Inflammatory macrophage treated with lipopolysaccharide for 4 hours (primary cell): ENCODE results near the gene DNAJC3.
"Not testable (repeated sequence)": the region's sequence is repeated elsewhere in the genome, so short reads cannot be mapped to it uniquely, and the experiment has no call there.

Source experiments
- DNase-seq: peaks from one replicate; pipeline ENCODE4 v3.0.0-alpha.2; 2020

DNAJC3 gene

DNA sequence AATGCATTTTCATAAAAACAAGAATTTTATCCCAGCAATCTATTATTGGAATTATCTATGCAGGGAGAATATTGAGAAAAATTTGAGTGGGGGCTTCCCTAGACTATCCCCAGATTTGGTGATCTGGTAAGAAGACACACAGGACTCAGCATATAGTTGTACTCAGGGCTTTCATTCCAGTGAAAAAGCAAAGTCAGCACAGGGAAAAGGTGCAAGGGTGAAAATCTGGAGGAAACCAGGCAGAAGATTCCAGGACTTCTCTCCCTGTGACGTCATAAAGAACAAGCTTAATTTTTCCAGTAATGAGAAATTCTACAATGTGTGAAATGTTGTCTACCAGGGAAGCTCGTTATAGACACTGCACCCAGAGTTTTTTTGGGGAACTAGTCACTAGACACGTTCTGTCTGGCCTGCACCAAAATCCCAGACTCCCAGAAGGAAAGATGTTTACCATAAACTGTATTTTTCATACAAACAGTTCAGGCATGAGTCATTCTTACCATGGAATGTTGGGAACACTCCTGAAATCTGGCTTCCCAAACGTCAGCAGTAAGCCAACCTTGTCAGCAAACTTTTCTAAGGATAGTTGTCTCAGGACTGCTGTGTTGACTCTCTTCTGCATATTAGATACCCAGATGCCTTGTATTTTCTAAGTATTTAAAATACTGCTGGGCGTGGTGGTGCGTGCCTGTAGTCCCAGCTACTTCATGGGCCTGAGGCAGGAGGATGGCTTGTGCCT is 107.4 kb downstream of the DNAJC3 start:
- no peak for DNase-seq

DNA sequence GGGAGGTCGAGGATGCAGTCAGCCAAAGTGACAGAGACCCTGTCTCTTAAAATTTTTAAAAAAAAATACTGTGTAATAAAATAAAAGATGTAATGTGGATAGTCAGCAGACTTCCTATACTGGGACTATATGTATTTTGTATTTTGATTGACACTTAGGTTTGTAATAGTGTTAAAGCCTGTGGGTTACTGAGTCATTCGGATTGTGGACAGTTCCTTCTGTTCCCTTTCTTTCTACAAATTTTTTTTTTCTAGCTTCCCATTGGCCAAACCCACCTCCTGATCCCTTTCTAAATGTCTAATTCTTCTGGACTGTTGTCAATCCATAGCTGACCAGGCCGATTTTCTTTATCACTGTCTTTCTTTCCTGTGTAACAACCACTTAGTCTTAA is 108.0 kb downstream of the DNAJC3 start:
- peak; percentile 43 for DNase-seq

DNA sequence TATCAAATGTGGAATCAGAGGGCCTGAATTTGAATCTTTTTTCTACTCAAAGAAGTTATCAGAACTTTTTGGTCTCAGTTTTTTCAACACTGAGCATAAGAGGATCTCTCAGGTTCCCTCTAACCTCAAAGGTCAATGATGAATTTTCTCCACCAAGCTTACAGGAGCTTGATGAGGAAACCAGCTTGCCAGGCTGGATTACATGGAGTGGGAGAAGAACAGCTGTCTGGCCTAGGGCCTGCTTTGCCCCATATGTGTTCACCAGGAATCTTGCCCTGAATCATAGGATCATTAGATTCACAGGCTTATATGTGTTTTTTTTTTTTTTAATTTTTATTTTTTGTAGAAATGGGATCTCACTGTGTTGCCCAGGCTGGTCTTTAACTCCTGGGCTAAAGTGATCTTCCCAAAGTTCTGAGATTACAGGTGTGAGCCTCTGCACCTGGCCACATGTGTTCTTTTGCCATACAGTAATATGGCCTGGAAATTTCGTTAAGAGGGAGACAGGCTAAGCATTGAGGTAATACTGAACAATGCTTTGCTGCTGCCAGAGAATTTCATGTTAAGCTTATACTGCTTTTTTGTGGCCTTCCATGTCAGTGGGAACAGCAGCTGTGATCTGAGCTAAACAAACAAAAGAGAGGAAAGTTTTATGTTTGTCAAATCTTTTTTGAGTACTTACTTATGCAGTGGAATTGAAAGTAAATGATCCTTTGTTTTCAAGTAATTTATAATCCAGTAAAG is 110.6 kb downstream of the DNAJC3 start:
- DNase-seq, result no peak

DNA sequence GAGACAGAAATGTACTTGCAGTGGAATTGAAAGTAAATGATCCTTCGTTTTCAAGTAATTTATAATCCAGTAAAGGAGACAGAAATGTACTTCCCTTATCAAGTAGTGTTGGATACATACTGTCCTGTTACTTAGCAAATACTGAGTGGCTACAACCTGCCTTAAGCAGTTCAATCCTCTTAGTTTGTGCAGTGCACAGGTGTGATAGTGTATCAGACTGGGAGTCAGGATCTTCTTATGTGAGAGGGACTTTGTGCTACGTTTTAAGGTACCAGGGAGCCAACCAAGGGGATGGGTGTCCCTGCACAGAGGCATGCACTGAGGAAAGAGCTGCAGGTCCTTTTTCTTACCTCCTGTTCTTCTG is 111.1 kb downstream of the DNAJC3 start:
- no peak for DNase-seq

DNA sequence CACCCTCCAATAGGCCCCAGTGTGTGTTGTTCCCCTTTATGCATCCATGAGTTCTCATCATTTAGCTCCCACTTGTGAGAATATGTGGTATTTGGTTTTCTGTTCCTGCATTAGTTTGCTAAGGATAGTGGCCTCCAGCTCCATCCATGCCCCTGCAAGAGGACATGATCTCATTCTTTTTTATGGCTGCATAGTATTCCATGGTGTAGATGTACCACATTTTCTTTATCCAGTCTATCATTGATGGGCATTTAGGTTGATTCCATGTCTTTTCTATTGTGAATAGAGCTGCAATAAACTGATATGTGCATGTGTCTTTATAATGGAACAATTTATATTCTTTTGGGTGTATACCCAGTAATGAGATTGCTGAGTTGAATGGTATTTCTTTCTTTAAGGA is 112.4 kb downstream of the DNAJC3 start:
- not testable (repeated sequence) for DNase-seq

DNA sequence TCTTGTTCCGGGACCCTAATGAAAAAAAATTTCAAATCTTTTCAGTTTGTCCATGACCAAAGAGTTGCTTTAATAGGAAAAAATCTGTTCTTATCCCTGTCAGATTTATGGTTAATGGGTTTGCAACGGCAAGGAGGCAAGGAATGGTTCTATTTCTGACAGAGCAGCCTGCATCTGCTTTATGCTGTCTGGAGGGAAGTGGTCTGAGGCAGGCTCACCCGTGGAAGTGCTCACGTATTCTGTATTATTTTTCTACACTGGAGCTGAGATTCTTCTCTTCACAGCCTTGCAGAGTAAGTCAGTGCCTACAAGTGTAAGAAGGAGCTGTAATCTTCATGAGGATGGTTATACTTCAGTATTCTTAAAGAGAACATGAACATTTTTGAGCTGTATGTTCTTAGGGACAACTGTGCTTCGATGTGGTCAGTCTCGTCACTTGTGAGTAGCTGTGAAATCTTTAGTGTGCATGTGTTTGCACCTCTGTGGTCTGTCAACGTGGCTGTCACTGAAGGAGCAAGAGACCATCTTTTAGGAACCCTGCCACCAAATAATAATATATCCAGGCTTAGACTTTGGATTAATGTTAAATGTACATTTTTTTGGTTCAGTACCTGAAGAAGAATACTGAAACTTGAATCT is 114.3 kb downstream of the DNAJC3 start:
- DNase-seq, result no peak

DNA sequence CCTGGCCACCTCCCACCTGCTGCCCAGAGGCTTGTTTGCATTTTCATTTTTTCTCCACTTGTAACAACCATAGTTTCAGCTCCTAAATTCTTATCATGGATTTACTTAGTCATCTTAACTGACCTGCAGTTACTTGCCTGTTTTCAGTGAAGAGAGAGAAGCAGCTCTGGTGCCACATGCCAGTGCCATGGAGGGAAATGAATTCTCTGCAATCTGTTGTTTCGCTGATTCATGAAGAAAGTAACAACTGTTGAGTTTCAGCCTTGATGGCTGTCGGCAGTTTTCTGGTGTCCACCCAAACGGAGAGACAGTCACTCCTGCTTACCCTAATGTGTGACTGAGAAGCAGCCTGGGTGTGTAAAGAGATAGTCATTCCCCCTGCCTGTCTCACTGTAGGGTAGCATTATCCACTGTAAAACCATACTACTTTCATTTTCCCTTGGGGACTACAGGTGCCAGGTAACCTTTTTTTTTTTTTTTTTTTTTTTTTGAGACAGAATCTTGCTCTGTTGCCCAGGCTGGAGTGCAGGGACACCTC is 116.1 kb downstream of the DNAJC3 start:
- DNase-seq, result no peak

DNA sequence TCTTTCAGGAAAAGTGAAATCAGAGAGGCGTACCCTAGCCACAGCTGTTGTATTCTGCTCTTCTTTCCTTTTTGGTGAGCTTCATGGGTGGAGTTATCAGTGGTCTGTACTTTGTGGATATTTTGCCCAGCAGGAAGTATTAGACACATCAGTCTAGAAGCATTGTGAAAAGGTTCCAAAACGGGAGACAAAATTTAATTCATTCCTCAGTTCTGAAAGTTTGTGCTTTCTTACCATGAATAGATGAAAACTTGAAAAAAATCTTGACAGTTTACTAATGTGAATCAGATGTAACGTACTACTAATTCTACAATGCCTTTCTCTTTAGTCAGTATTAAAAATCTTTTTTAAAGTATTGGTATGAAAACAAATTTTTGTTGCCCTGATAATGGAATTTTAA is 116.8 kb downstream of the DNAJC3 start:
- DNase-seq, result no peak

DNA sequence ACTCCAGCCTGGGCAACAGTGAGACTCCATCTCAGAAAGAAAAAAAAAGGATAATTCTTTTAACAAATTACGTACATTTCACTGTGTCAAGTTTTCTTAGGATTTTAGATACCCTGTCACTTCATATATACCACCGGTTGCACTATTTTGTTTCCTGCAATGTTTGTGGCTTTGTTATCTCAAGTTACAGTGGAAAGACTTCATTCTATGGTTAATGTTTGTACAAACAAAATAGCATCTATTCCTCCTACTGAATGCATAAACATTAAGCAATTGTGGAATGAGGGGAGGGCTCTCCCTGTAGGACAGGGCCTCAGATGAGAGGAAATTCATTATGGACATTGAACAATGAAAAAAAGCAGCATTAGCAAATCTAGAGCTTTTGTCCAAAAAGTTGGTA is 120.1 kb downstream of the DNAJC3 start:
- no peak for DNase-seq

DNA sequence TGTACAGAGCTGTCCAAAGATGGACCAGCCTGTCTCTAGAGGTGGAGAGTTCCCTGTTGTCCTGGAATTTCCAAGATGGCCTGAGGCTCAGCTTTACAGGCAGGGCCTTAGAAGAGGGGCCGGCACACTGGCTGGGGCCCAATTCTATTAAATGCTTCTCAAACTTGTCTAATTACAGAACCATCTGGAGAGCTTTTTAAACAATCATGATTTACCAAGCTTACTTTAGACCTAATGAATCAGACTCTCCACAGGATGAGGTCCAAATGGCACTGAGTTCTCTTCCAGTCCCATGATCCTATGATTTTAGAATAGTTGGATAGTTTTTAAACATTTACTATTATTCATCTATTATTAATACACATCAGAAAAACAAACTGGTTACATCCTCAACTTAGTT is 123.5 kb downstream of the DNAJC3 start:
- DNase-seq, result no peak

DNA sequence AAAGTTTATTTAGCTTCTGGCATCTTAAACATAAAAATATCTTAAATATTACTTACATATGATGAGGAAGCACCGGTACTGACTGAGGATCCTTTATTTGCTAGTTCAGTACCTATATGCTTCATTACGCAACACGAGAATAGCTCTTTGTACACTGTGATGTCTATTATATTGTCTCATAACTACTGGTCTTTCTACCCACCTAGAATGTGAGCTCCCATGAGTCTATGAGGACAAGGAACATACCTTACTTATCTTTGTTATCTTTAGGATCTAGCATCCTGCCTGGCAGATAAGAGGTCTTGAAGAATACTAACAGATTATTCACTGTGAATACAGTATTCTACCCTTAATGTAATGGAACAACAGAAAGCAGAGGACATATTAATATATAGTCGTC is 124.9 kb downstream of the DNAJC3 start:
- DNase-seq, result no peak

DNA sequence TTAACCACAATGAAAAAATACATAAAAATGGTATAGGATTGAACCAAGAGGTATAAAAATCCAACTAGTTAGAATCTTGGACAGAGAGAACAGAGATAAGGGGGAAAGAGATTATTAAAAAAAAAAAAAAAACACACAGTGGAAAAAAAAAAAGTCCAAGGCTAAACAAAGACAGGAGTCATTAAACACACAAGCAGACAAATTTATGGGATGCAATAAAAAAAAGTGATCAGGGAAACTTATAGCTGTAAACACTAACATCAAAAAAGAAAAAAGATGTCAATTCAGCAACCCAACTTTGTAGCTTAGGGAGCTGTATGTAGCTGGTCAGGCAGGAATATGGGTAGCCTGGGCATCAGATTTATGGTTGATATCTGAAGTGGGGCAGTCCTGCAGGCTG is 129.0 kb downstream of the DNAJC3 start:
- DNase-seq, result no peak

DNA sequence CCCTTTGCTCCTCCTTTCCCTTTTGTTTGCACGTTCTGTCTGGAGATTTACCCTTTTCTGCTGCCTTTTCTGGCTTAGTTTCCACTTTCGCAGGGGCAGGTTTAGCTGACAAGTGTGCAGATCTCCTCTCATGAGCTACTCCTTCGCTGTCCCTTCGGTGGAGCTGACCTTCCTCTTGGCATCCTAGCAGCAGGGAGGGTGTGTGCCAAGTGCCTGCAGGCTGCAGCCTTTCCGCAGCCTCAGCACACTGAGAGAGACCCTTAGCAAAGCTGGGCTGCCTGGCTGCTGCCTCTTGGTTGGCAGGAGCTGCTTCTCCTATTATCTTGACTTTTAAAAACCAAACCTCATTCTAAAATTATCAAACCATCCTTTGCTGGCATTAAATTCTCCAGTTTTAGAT is 132.5 kb downstream of the DNAJC3 start:
- DNase-seq, result no peak

DNA sequence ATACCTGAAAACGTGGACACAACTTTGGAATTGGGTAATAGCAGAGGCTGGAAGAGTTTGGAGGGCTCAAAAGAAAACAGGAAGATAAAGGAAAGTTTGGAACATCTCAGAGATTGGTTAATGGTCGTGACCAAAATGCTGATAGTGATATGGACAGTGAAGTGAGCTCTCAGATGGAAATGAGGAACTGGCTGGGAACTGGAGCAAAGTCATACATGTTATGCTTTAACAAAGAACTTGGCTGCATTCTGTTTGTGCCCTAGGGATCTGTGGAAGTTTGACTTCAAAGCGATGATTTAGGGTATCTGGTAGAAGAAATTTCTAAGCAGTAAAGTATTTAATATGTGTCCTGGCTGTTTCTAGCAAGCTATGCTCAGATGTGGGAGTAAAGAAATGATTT is 136.2 kb downstream of the DNAJC3 start:
- no peak for DNase-seq

DNA sequence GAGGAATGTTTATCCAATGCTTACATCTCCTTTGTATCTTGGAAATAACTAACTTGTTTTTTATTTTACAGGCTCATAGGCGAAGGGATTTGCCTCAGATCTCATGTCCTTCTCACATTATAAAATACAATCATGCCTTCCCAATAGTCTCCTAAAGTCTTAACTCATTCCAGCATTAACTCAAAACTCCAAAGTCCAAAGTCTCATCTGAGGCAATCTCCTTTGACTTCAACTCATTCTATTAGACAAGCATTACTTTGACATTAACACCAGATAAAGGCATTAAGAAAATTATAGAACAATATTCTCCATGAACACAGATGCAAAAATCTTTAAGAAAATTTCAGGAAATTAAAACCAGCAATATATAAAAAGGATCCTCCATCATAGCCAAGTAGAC is 137.6 kb downstream of the DNAJC3 start:
- DNase-seq, result no peak

DNA sequence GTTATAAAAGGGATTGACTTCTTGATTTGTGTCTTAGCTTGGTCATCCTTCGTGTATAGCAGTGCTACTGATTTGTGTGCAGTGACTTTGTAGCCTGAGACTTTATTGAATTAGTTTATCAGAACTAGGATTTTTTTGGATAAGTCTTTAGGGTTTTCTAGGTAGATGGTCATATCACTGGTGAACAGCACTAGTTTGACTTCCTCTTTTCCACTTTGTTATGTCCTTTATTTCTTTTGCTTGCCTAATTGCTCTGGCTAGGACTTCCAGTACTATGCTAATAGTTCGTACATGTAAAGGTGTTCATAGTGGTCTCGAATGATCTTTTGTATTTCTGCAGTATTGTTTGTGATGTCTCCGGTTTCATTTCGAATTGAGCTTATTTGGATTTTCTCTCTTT is 145.4 kb downstream of the DNAJC3 start:
- DNase-seq, result no peak

DNA sequence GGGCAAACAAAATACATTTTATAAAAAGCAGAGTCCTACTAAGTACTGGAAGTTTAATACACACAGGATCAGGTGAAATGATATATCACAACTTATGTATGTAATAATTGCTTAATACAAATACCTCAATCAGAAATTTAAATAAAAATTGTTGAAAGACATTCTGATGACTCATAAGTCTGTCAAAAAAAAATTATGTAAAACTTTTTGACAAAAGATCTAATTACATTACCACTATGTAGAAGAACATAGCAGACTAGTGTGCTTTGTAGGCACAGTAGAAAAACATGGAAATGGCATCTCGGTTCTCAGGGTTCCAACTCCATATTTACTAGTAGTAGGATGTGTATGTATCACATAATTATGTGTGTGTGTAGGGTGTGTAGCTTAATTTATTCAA is 156.2 kb downstream of the DNAJC3 start:
- DNase-seq, result no peak

DNA sequence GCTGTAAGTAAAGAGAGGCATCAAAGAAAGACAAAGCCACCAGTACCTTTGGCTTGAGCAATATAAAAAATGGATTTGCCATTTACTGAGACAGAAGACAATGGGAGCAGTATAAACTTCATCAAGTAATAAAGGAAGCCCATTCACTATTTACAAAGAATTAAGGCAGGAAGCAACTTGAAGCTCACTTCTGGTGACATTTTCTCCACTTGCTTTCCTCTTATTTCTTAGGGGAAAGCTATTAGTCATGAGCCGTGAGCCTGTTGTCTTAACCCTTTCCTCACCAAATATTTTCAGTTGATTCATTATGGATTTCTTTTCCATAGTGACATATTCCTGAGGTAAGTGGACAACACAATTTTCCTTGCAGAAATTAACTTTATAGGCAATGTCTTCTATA is 156.8 kb downstream of the DNAJC3 start:
- peak; percentile 15 for DNase-seq

DNA sequence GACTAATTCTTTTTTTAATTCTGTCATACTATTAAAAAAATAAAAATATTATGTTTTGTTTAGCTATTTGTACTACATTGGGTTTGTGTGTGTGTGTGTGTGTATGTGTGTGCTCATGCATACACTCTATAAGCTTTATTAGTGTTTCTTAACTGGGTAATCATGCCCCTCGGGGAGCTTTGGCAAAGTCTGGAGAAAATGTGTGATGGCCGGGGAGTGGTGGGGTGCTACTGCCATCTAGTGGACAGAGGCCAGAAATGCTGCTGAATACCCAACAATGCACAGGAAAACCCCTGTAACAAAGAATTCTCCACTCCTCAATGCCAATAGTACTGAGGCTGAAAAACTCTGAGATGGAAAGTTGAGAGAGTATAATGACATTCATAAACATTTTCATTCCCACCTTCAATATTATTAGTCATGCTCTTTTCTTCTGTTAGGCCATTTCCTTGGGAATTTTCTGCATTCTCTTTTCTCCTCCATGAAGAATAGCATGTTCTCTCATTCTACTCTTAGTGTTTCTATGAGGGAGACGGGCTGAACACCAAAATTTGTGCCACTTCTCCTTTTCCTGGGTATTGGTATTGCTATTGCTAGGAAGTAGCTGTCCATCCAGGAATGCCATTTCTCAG is 157.3 kb downstream of the DNAJC3 start:
- peak; percentile 50 for DNase-seq

DNA sequence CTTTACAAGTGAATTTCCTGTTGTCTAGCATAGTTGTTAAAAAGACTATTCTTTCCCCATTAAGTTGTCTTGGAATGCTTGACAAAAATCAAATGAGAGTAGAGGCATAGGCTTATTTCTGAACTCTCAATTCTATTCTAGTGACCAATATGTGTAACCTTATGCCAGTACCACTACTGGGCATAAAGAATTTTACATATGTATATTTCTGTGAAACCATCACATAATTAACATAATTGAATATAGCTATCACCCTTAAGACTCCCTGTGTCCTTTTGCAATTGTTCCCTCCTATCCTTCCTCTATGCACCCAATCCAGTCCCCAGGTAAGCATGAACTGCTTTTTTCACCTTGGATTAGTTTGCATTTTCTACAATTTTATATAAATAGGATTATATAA is 165.0 kb downstream of the DNAJC3 start:
- no peak for DNase-seq

DNA sequence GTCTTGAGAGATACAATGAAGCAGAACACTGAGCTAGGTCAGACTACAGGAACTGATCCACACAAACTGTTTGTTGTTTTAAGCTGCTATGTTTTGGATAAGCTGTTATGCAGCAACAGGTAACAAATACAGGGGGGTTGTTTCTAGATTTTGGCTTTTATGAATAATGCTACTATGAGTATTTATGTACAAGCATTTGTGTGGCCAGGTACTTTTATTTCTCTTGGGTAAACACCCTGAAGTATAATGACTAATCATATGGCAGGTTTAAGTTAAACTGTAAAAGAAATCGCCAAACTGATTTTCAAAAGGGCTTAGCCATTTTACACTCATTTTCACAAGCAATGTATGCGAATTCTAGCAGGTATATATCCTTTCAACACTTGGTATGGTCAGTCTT is 166.0 kb downstream of the DNAJC3 start:
- no peak for DNase-seq
